GM23338 (cell line): Measurements from ENCODE around the gene EGLN2. TPM values are rescaled to one million over a fixed set of nuclear protein-coding genes. Genes with fewer than 3 reads are reported as not detected.

Experiments
- ATAC-seq: fragments of 200-7000 bp; cut with Tn5 transposase; 3 replicates; pipeline ENCODE4 v1.9.1; 2020
- DNase-seq: peaks from one replicate; pipeline ENCODE4 v3.0.0-alpha.2; 2015; ENCODE audit warnings: low spot score
- H2AFZ ChIP-seq: fragments of 200-600 bp; sonication (generic); 2 replicates; pipeline ENCODE4 v1.8.0; 2016; ENCODE audit warnings: antibody characterized with exemption, mild to moderate bottlenecking, moderate library complexity
- H3F3A ChIP-seq: fragments of 200-600 bp; sonication (generic); replicated peaks from 2 replicates; pipeline ENCODE4 v1.8.0; 2017; ENCODE audit warnings: antibody characterized with exemption, mixed run types, low read depth
- H3K27ac ChIP-seq: fragments of 200-600 bp; sonication (generic); 2 replicates; pipeline ENCODE4 v1.6.1; 2016; ENCODE audit warnings: low read depth
- H3K27me3 ChIP-seq: fragments of 200-600 bp; sonication (generic); 2 replicates; pipeline ENCODE4 v1.8.0; 2016; ENCODE audit warnings: mild to moderate bottlenecking, mixed run types, moderate library complexity; ENCODE audit not compliant: insufficient read depth
- H3K36me3 ChIP-seq: fragments of 200-600 bp; sonication (generic); 2 replicates; pipeline ENCODE4 v1.8.0; 2016; ENCODE audit warnings: mild to moderate bottlenecking; ENCODE audit not compliant: insufficient read depth
- H3K4me1 ChIP-seq: fragments of 200-600 bp; sonication (generic); 2 replicates; pipeline ENCODE4 v1.8.0; 2016; ENCODE audit warnings: mild to moderate bottlenecking, moderate library complexity; ENCODE audit not compliant: insufficient read depth
- H3K4me2 ChIP-seq: fragments of 200-600 bp; sonication (generic); 2 replicates; pipeline ENCODE4 v1.7.1; 2017; ENCODE audit warnings: mixed run types
- H3K4me3 ChIP-seq: fragments of 200-600 bp; sonication (generic); 2 replicates; pipeline ENCODE4 v1.6.1; 2016; ENCODE audit warnings: mixed run types
- H3K79me2 ChIP-seq: fragments of 200-600 bp; sonication (generic); replicated peaks from 2 replicates; pipeline ENCODE4 v1.8.0; 2017; ENCODE audit warnings: mild to moderate bottlenecking; ENCODE audit not compliant: insufficient read depth
- H3K9me2 ChIP-seq: fragments of 200-600 bp; sonication (generic); 2 replicates; pipeline ENCODE4 v1.8.0; 2017; ENCODE audit not compliant: insufficient read depth
- H4K20me1 ChIP-seq: fragments of 200-600 bp; sonication (generic); replicated peaks from 2 replicates; pipeline ENCODE4 v1.8.0; 2017; ENCODE audit warnings: mild to moderate bottlenecking; ENCODE audit not compliant: insufficient read depth
- H3K27ac Mint-ChIP-seq: 2 replicates; pipeline ENCODE4 v1.8.0; 2020; ENCODE audit warnings: inconsistent platforms, mild to moderate bottlenecking, moderate library complexity, mixed read lengths
- H3K27me3 Mint-ChIP-seq: 3 replicates; pipeline ENCODE4 v1.8.0; 2022; ENCODE audit warnings: low read depth, mild to moderate bottlenecking, moderate library complexity, mixed read lengths, inconsistent platforms; ENCODE audit not compliant: insufficient read depth, poor library complexity
- H3K36me3 Mint-ChIP-seq: 3 replicates; pipeline ENCODE4 v1.8.0; 2021; ENCODE audit warnings: low read depth, mild to moderate bottlenecking, inconsistent platforms, moderate library complexity, mixed read lengths
- H3K4me1 Mint-ChIP-seq: 3 replicates; pipeline ENCODE4 v1.8.0; 2020; ENCODE audit warnings: mild to moderate bottlenecking, inconsistent platforms, mixed read lengths
- H3K4me3 Mint-ChIP-seq: 3 replicates; pipeline ENCODE4 v1.8.0; 2021; ENCODE audit warnings: moderate library complexity, mild to moderate bottlenecking, inconsistent platforms, mixed read lengths
- H3K9me3 Mint-ChIP-seq: 3 replicates; pipeline ENCODE4 v1.8.0; 2020; ENCODE audit warnings: moderate library complexity, mild to moderate bottlenecking, inconsistent platforms, mixed read lengths
- CREB1 ChIP-seq: fragments of 250-450 bp; sonication (Bioruptor Pico); IDR thresholded peaks from 2 replicates; pipeline ENCODE4 v1.5.0; 2020; ENCODE audit warnings: low read depth, mild to moderate bottlenecking, moderate library complexity
- ETS1 ChIP-seq: IDR thresholded peaks from 2 replicates; pipeline ENCODE4 v1.6.1; 2016; ENCODE audit warnings: antibody characterized with exemption
- EZH2 ChIP-seq: fragments of 200-600 bp; sonication (generic); IDR thresholded peaks from one replicate; pipeline ENCODE4 v1.8.0; 2017; ENCODE audit warnings: antibody characterized with exemption, mild to moderate bottlenecking, low read depth; ENCODE audit not compliant: unreplicated experiment
- NANOG ChIP-seq: IDR thresholded peaks from 2 replicates; pipeline ENCODE4 v1.6.1; 2016; ENCODE audit warnings: antibody characterized with exemption, borderline replicate concordance
- POLR2AphosphoS5 ChIP-seq: IDR thresholded peaks from 2 replicates; pipeline ENCODE4 v1.6.1; 2016; ENCODE audit warnings: antibody characterized with exemption, low read depth
- REST ChIP-seq: IDR thresholded peaks from one replicate; pipeline ENCODE4 v1.6.1; 2018; ENCODE audit warnings: antibody characterized with exemption; ENCODE audit not compliant: unreplicated experiment
- STAT1 ChIP-seq: IDR thresholded peaks from one replicate; pipeline ENCODE4 v1.6.1; 2016; ENCODE audit warnings: antibody characterized with exemption; ENCODE audit not compliant: unreplicated experiment
- ZNF114 ChIP-seq: fragments of 250-450 bp; sonication (Bioruptor Pico); IDR thresholded peaks from 2 replicates; pipeline ENCODE4 v1.5.0; 2020; ENCODE audit warnings: mild to moderate bottlenecking, moderate library complexity
- ZNF331 ChIP-seq: fragments of 250-450 bp; sonication (Bioruptor Pico); IDR thresholded peaks from 2 replicates; pipeline ENCODE4 v1.5.0; 2020; ENCODE audit warnings: low read depth, mild to moderate bottlenecking, moderate library complexity
- polyA plus RNA-seq: library from polyadenylated mRNA; unstranded; fragments of >200 nt; fragmentation: Nextera tagmentation; extraction: Ambion mirVana; gene quantifications from 2 replicates; pipeline ENCODE4 v1.2.1, GENCODE V29; 2016
- total RNA-seq: library from RNA; depleted of rRNA; stranded (reverse); fragments of >200 nt; shearing (Covaris generic); gene quantifications from 2 replicates; pipeline ENCODE4 v1.2.3, GENCODE V29; 2014

The EGLN2 gene
- total and polyA plus RNA-seq, 2 experiments from 2014 or later = 59.9 to 118 TPM

DNA sequence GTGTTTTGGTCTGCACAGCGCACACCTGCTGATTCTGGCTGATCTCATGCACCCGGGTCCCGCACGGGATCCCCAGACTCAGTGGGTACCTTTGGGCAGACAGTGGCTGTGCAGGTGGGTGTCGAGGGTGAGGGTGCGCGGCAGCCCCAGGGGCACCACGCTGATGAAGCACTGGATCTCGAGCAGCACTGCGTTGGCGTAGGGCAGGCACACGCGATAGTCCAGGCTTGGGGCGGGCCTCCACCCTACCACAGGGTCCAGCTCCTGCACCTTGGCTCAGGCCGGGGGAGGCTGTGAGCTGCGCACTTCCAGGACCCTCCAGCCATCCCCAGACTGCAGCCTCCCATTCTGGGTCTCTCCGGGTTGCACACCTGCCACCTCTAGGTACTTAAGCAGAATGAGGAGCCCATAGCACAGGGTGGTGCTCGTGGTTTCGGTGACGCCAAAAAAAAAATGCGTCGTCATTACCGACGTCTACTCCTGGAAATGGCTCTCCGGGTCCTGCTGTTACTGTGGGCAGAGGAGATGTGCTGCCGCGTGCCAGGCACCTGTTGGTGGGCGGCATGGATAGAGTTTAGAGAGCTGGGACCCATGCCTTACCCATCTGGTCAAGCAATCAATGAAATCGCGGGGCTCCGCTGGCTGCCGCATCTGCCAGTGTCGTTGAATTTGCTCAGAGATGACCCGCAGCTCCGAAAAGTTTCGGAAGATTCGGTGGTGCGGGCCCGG is 10.5 kb downstream of the EGLN2 start (continued):
- no peak for TF ChIP-seq REST
- no peak for TF ChIP-seq EZH2
- no peak for TF ChIP-seq STAT1
- TF ChIP-seq ZNF114 (CRISPR knock-in tag) = no peak
- TF ChIP-seq ZNF331 (CRISPR knock-in tag) = no peak
- TF ChIP-seq ETS1 = no peak

DNA sequence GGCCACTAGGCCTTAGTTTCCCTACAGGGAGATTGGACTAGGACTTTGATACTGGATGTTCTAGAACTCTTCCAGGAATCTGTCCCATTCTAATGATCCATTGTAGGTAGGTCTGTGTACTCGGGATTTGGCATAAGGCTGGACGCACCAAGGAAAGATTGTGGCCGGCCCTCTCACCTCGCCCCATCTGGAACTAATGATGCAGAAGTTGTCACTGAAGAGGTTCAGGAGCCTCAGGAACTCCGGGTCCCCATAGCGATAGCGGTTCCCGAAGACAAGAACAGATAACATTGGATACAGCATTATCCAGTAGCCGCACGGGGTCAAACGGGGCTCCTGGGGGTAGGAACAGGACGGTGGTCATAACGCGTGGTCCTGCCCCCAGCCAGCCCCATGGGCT is 11.2 kb downstream of the EGLN2 start:
- Histone ChIP-seq H3K4me1 (peaks cover 29% of the 10 kb centered on the region), H3K9me2 (no peaks in the 10 kb centered on the region), H3K79me2 (peaks cover 23% of the 10 kb centered on the region), H3K4me2 (peak overlapping the region; percentile 96), H2AFZ (no peak overlapping the region), H3K27ac (peak overlapping the region; percentile 88), H4K20me1 (peaks cover 23% of the 10 kb centered on the region), H3K27me3 (peaks cover 12% of the 10 kb centered on the region; the same call in 1 of the 2 replicates), H3K36me3 (peaks cover 4% of the 10 kb centered on the region; the same call in 1 of the 2 replicates), H3K4me3 (peak overlapping the region; percentile 63), H3F3A (peaks cover 34% of the 10 kb centered on the region)
- H3K27ac Mint-ChIP-seq = peak overlapping the region; percentile 45; the same call in 1 of the 2 replicates
- no peaks in the 10 kb centered on the region; the same call in 2 of the 3 replicates for H3K9me3 Mint-ChIP-seq
- H3K27me3 Mint-ChIP-seq = peaks cover 36% of the 10 kb centered on the region
- no peak for DNase-seq
- no peak for ATAC-seq
- TF ChIP-seq NANOG (no peak), ZNF114 (CRISPR knock-in tag) (no peak), REST (no peak), CREB1 (no peak), POLR2AphosphoS5 (0 out of 2 replicates have a peak, but pooled peaks have one; percentile 25)
- peak overlapping the region; percentile 83 for H3K4me3 Mint-ChIP-seq
- H3K4me1 Mint-ChIP-seq = peaks cover 55% of the 10 kb centered on the region
- H3K36me3 Mint-ChIP-seq = peaks cover 25% of the 10 kb centered on the region
